K562 (cell line): Measurements from ENCODE around the gene TUB. TPM values are rescaled to one million over a fixed set of nuclear protein-coding genes. Genes with fewer than 3 reads are reported as not detected.

ENCODE experiments used
- ATAC-seq: fragments of 200-7000 bp; cut with Tn5 transposase; 3 replicates; pipeline ENCODE4 v1.9.1; 2020; ENCODE audit warnings: moderate library complexity
- BruUV-seq: library from RNA; stranded (reverse); fragments of 400-500 nt; replicated peaks from 2 replicates; lab custom pipeline; 2021; lab: Mats Ljungman, UMichigan
- CTCF ChIA-PET: fragments of 300-600 bp; formaldehyde crosslinking; extraction: SDS; loops from one replicate; lab custom pipeline; 2021; ENCODE audit warnings: low intra/inter-chr PET ratio; lab: Yijun Ruan, JAX
- POLR2A ChIA-PET: fragments of 300-600, 350-650 bp; sonication (Branson Sonifier 250); formaldehyde crosslinking; extraction: SDS; loops from one replicate; lab custom pipeline; 2021; ENCODE audit warnings: antibody characterized with exemption, inconsistent platforms; lab: Yijun Ruan, JAX
- DNase-seq, 4 experiments: peaks; one replicate each; pipeline versions ENCODE4 v3.0.0 to v3.0.0-alpha.2; 2011 to 2018; ENCODE audit warnings: low spot score in 3 of 4, mixed read lengths in 3 of 4; ENCODE audit errors: extremely low read depth in 1 of 4
- FAIRE-seq: peaks from 2 replicates; lab custom pipeline; 2011; peaks lifted over from hg19 to GRCh38; lab: Jason Lieb, UNC
- H2AFZ ChIP-seq: 2 replicates; pipeline ENCODE4 v1.6.0; 2011; ENCODE audit warnings: low read depth, low read length, control low read depth, inconsistent platforms
- H3K27ac ChIP-seq: fragments of 200-600 bp; 3 replicates; pipeline ENCODE4 v1.8.0; 2011; ENCODE audit warnings: low read depth, mild to moderate bottlenecking, control low read depth, inconsistent platforms, low read length, moderate library complexity, mixed read lengths; ENCODE audit errors: extremely low read depth
- H3K27me3 ChIP-seq, 2 experiments: fragments of 300-600 bp in 1 of 2; 2 replicates in 1 of 2; 3 replicates in 1 of 2; pipeline versions ENCODE4 v1.6.0 to v1.8.0; 2011; ENCODE audit warnings: inconsistent platforms in 2 of 2, low read length in 2 of 2, mild to moderate bottlenecking in 1 of 2, mixed read lengths in 1 of 2, moderate library complexity in 1 of 2; ENCODE audit not compliant: control insufficient read depth in 2 of 2, insufficient read depth in 2 of 2
- H3K36me3 ChIP-seq: fragments of 300-600 bp; 3 replicates; pipeline ENCODE4 v1.8.0; 2011; ENCODE audit warnings: mild to moderate bottlenecking, low read length, inconsistent platforms; ENCODE audit not compliant: control insufficient read depth, insufficient read depth
- H3K4me1 ChIP-seq, 2 experiments: fragments of 200-600 bp in 1 of 2; replicated peaks in 1 of 2; 2 replicates in 1 of 2; 3 replicates in 1 of 2; pipeline versions ENCODE4 v1.5.1 to v1.8.0; 2011; ENCODE audit warnings: inconsistent platforms in 2 of 2, low read length in 2 of 2, mild to moderate bottlenecking in 1 of 2, mixed read lengths in 1 of 2, moderate library complexity in 1 of 2; ENCODE audit not compliant: control insufficient read depth in 2 of 2, insufficient read depth in 2 of 2
- H3K4me2 ChIP-seq: 2 replicates; pipeline ENCODE4 v1.6.1; 2011; ENCODE audit warnings: low read length, control low read depth, inconsistent platforms, mixed read lengths; ENCODE audit not compliant: insufficient read depth
- H3K4me3 ChIP-seq: fragments of 200-600 bp; sonication (generic), shearing (Covaris generic); 2 replicates; pipeline ENCODE4 v1.5.1; 2016; ENCODE audit warnings: control low read depth, inconsistent platforms
- H3K79me2 ChIP-seq: fragments of 200-600 bp; 3 replicates; pipeline ENCODE4 v1.8.0; 2011; ENCODE audit warnings: low read length, inconsistent platforms; ENCODE audit not compliant: control insufficient read depth, insufficient read depth
- H3K9ac ChIP-seq, 2 experiments: 2 replicates each; pipeline versions ENCODE4 v1.6.0 to v1.6.1; 2011; ENCODE audit warnings: low read depth in 2 of 2, low read length in 2 of 2, control low read depth in 1 of 2, inconsistent platforms in 1 of 2, mild to moderate bottlenecking in 1 of 2, mixed read lengths in 1 of 2; ENCODE audit not compliant: insufficient read depth in 1 of 2
- H3K9me1 ChIP-seq: one replicate; pipeline ENCODE4 v1.6.0; 2011; ENCODE audit warnings: inconsistent platforms, mild to moderate bottlenecking, low read length, moderate library complexity; ENCODE audit not compliant: control insufficient read depth, insufficient read depth
- H3K9me3 ChIP-seq: replicated peaks from 2 replicates; pipeline ENCODE4 v1.5.1; 2011; ENCODE audit warnings: low read depth, low read length, inconsistent platforms; ENCODE audit not compliant: control insufficient read depth, insufficient read depth
- H4K20me1 ChIP-seq: replicated peaks from 2 replicates; pipeline ENCODE4 v1.6.1; 2011; ENCODE audit warnings: low read length, inconsistent platforms, mixed read lengths; ENCODE audit not compliant: control insufficient read depth, insufficient read depth
- GTF2F1 ChIP-seq: IDR thresholded peaks from 2 replicates; pipeline ENCODE4 v1.6.1; 2011; ENCODE audit warnings: low read depth, low read length, improper control_type of control experiment
- HDAC3 ChIP-seq: fragments of 450-650 bp; IDR thresholded peaks from 2 replicates; pipeline ENCODE4 v1.6.1; 2018; ENCODE audit warnings: borderline replicate concordance, mild to moderate bottlenecking, moderate library complexity; ENCODE audit not compliant: partially characterized antibody
- MIER1 ChIP-seq: fragments of 450-650 bp; IDR thresholded peaks from 2 replicates; pipeline ENCODE4 v1.6.1; 2016; ENCODE audit warnings: antibody characterized with exemption, mild to moderate bottlenecking, low read depth
- MXI1 ChIP-seq: IDR thresholded peaks from 2 replicates; pipeline ENCODE4 v1.6.1; 2011; ENCODE audit warnings: low read depth, mild to moderate bottlenecking, improper control_type of control experiment, low read length
- NR2F6 ChIP-seq: fragments of 450-650 bp; formaldehyde crosslinking; IDR thresholded peaks from 2 replicates; pipeline ENCODE4 v1.4.0; 2020; ENCODE audit warnings: mild to moderate bottlenecking
- RBFOX2 ChIP-seq: fragments of 200-400 bp; formaldehyde crosslinking; IDR thresholded peaks from 2 replicates; pipeline ENCODE4 v1.6.1; 2017; ENCODE audit warnings: low read depth, mild to moderate bottlenecking, low read length, moderate library complexity
- RBM17 ChIP-seq: fragments of 200-400 bp; formaldehyde crosslinking; IDR thresholded peaks from 2 replicates; pipeline ENCODE4 v1.6.1; 2017; ENCODE audit warnings: low read depth, mild to moderate bottlenecking, low read length, borderline replicate concordance
- TRIM24 ChIP-seq, 2 experiments: fragments of 450-650 bp; IDR thresholded peaks; 2 replicates each; pipeline ENCODE4 v1.6.1; 2016
- TRIM28 ChIP-seq: fragments of 450-650 bp; IDR thresholded peaks from 2 replicates; pipeline ENCODE4 v1.6.1; 2017
- ZNF77 ChIP-seq: fragments of 250-450 bp; sonication (Bioruptor Pico); IDR thresholded peaks from 2 replicates; pipeline ENCODE4 v1.5.0; 2020
- WGBS: fragments of 100-300 bp; shearing (Covaris generic); methylation state at CpG from one replicate; pipeline ENCODE4 v1.1.6; 2016; ENCODE audit warnings: low coverage, mixed read lengths; ENCODE audit not compliant: insufficient coverage; ENCODE audit errors: missing lambda C conversion rate; 5-methylcytosine and 5-hydroxymethylcytosine counted together
- in situ Hi-C: fragments of 300-500 bp; cut with MboI; formaldehyde crosslinking; loops from 4 replicates; pipeline ENCODE4 v1.15.0; 2018; ENCODE audit warnings: inconsistent platforms, mixed read lengths
- intact Hi-C: fragments of 100-400 bp; cut with micrococcal nuclease; formaldehyde crosslinking; loops from 2 replicates; pipeline ENCODE4 v1.14.2; 2022
- polyA plus RNA-seq, 8 experiments: library from polyadenylated mRNA; depleted of rRNA in 4 of 8; stranded (reverse) in 5 of 8; unstranded in 3 of 8; fragments of >200 nt; fragmentation: Nextera tagmentation in 2 of 8; fragmentation: Illumina TruSeq in 1 of 8; extraction: Ambion mirVana in 2 of 8; extraction: Trizol in 1 of 8; gene quantifications; 2 replicates each; pipeline versions ENCODE4 v1.2.1 to v1.2.3, GENCODE V29; 2011 to 2014; ENCODE audit warnings: inconsistent platforms in 1 of 8, missing spikeins in 1 of 8
- total RNA-seq, 7 experiments: library from RNA; depleted of rRNA in 6 of 7; stranded (reverse); fragments of >200 nt in 6 of 7; fragmentation: Illumina TruSeq in 2 of 7; extraction: Trizol in 2 of 7; gene quantifications; 2 replicates each; pipeline versions ENCODE4 v1.2.1 to v1.2.3, GENCODE V29; 2011 to 2021; ENCODE audit warnings: low replicate concordance in 1 of 7
- TF ChIP-seq, protein P1 (sequence below): fragments of 450-650 bp; IDR thresholded peaks from 2 replicates; pipeline ENCODE4 v1.6.1; 2016; ENCODE audit warnings: mild to moderate bottlenecking
- TF ChIP-seq, protein P2 (sequence below): fragments of 450-650 bp; formaldehyde crosslinking; IDR thresholded peaks from 2 replicates; pipeline ENCODE4 v1.4.0; 2020; ENCODE audit warnings: mild to moderate bottlenecking, moderate library complexity
- TF ChIP-seq, protein P3 (sequence below): fragments of 450-650 bp; IDR thresholded peaks from 2 replicates; pipeline ENCODE4 v1.7.0; 2016; ENCODE audit warnings: borderline replicate concordance
- TF ChIP-seq, protein P4 (sequence below): fragments of 250-450 bp; sonication (Bioruptor Pico); IDR thresholded peaks from 2 replicates; pipeline ENCODE4 v1.8.0; 2021; ENCODE audit warnings: moderate library complexity, mild to moderate bottlenecking, inconsistent platforms

Gene TUB
- total and polyA plus RNA-seq, 9 of the 15 experiments (the other 6 are each of a cell fraction or from before 2014, with no cell fraction given): not detected

DNA sequence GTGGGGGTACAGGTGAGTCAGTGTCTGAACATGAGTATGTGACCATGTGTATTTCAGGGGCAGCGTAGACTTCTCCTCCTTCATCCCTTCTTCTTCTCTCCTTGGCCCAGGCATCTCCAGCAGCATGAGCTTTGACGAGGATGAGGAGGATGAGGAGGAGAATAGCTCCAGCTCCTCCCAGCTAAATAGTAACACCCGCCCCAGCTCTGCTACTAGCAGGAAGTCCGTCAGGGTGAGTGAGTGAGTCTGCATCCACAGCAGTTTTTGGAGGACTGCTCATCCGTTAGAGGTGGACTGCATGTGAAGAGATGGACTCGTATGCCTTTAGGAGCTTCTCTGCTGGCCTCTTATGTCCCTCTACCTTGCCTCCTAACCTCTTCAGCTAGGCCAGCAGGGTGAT, 15.6 kb downstream of the TUB start (continued):
- TF ChIP-seq, protein P1, sequence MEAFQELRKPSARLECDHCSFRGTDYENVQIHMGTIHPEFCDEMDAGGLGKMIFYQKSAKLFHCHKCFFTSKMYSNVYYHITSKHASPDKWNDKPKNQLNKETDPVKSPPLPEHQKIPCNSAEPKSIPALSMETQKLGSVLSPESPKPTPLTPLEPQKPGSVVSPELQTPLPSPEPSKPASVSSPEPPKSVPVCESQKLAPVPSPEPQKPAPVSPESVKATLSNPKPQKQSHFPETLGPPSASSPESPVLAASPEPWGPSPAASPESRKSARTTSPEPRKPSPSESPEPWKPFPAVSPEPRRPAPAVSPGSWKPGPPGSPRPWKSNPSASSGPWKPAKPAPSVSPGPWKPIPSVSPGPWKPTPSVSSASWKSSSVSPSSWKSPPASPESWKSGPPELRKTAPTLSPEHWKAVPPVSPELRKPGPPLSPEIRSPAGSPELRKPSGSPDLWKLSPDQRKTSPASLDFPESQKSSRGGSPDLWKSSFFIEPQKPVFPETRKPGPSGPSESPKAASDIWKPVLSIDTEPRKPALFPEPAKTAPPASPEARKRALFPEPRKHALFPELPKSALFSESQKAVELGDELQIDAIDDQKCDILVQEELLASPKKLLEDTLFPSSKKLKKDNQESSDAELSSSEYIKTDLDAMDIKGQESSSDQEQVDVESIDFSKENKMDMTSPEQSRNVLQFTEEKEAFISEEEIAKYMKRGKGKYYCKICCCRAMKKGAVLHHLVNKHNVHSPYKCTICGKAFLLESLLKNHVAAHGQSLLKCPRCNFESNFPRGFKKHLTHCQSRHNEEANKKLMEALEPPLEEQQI: no peak

DNA sequence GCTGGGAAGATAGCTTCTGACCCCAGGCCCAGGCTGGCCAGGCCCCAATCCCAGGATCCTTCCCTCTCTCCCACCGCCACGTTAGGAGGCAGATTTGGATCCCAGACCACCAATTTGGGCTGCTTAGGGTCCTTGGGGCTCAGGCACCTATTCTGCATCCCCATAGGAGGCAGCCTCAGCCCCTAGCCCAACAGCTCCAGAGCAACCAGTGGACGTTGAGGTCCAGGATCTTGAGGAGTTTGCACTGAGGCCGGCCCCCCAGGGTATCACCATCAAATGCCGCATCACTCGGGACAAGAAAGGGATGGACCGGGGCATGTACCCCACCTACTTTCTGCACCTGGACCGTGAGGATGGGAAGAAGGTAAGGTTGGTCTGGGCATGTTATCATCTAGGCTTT, 16.1 kb downstream of the TUB start:
- H3K9me3 ChIP-seq: no peaks in the 10 kb centered on the region
- H3K9me1 ChIP-seq: no peaks in the 10 kb centered on the region
- peaks cover 0 to 43% of the 10 kb centered on the region in 2 experiments; a peak in 3 of 5 replicates for H3K27me3 ChIP-seq
- H4K20me1 ChIP-seq: no peaks in the 10 kb centered on the region
- in situ Hi-C loops: loop anchor here (5.0 to 10.0 kb wide), 2 partner anchors 90 to 202 kb away; no protein-coding TSS in a partner anchor
- intact Hi-C loops: loop anchor here (10.0 kb wide), 1 partner anchor 392 kb away; the partner anchor contains the start of gene OVCH2
- BruUV-seq: no TSS peak
- no peak for ATAC-seq
- H3K4me1 ChIP-seq: peaks cover 0 to 3% of the 10 kb centered on the region in 2 experiments; a peak in 2 of 5 replicates
- H3K4me3 ChIP-seq: no peak overlapping the region
- ChIA-PET CTCF (interaction anchor here (4.4 kb wide), 1 partner anchor 91 kb away, joined by 17 read pairs; no protein-coding TSS in a partner anchor), POLR2A (no interaction called here)
- no peak for DNase-seq
- H3K9ac ChIP-seq: no peak overlapping the region
- no peaks in the 10 kb centered on the region for H3K36me3 ChIP-seq
- no peak overlapping the region for H3K4me2 ChIP-seq
- H3K79me2 ChIP-seq: no peaks in the 10 kb centered on the region
- no peak for FAIRE-seq
- no peak overlapping the region for H3K27ac ChIP-seq
- under 1% methylated on average over 8 of the region's 8 CpGs for WGBS
- H2AFZ ChIP-seq: no peak overlapping the region
- TF ChIP-seq, protein P2, sequence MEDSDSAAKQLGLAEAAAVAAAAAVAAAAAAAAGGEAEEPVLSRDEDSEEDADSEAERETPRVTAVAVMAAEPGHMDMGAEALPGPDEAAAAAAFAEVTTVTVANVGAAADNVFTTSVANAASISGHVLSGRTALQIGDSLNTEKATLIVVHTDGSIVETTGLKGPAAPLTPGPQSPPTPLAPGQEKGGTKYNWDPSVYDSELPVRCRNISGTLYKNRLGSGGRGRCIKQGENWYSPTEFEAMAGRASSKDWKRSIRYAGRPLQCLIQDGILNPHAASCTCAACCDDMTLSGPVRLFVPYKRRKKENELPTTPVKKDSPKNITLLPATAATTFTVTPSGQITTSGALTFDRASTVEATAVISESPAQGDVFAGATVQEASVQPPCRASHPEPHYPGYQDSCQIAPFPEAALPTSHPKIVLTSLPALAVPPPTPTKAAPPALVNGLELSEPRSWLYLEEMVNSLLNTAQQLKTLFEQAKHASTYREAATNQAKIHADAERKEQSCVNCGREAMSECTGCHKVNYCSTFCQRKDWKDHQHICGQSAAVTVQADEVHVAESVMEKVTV (CRISPR knock-in tag): no peak
- TF ChIP-seq RBM17 (no peak), MIER1 (no peak), NR2F6 (CRISPR knock-in tag) (no peak), ZNF77 (CRISPR knock-in tag) (no peak), RBFOX2 (no peak), TRIM24 (IDR thresholded peaks at IDR 0.05) (no peak), TRIM28 (no peak), MXI1 (no peak), GTF2F1 (no peak), HDAC3 (no peak)
- TF ChIP-seq, protein P3, sequence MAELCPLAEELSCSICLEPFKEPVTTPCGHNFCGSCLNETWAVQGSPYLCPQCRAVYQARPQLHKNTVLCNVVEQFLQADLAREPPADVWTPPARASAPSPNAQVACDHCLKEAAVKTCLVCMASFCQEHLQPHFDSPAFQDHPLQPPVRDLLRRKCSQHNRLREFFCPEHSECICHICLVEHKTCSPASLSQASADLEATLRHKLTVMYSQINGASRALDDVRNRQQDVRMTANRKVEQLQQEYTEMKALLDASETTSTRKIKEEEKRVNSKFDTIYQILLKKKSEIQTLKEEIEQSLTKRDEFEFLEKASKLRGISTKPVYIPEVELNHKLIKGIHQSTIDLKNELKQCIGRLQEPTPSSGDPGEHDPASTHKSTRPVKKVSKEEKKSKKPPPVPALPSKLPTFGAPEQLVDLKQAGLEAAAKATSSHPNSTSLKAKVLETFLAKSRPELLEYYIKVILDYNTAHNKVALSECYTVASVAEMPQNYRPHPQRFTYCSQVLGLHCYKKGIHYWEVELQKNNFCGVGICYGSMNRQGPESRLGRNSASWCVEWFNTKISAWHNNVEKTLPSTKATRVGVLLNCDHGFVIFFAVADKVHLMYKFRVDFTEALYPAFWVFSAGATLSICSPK: no peak
- TF ChIP-seq, protein P4, sequence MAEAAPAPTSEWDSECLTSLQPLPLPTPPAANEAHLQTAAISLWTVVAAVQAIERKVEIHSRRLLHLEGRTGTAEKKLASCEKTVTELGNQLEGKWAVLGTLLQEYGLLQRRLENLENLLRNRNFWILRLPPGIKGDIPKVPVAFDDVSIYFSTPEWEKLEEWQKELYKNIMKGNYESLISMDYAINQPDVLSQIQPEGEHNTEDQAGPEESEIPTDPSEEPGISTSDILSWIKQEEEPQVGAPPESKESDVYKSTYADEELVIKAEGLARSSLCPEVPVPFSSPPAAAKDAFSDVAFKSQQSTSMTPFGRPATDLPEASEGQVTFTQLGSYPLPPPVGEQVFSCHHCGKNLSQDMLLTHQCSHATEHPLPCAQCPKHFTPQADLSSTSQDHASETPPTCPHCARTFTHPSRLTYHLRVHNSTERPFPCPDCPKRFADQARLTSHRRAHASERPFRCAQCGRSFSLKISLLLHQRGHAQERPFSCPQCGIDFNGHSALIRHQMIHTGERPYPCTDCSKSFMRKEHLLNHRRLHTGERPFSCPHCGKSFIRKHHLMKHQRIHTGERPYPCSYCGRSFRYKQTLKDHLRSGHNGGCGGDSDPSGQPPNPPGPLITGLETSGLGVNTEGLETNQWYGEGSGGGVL (CRISPR knock-in tag): no peak
